Measurements from ENCODE around the gene MINDY2. TPM values are rescaled to one million over a fixed set of nuclear protein-coding genes. Genes with fewer than 3 reads are reported as not detected.

The MINDY2 gene
- total and polyA plus RNA-seq, 2 experiments from 2014 or later: 36.3 to 47.9 TPM

GRCh38 chr15:58788056-58788710 lies 17.1 kb downstream of the MINDY2 start:
- Mint-ChIP-seq H3K36me3 (ENCODE audit: low read depth) (peaks cover 17% of the 10 kb centered on the region), H3K27me3 (ENCODE audit: insufficient read depth, low read depth, poor library complexity) (no peaks in the 10 kb centered on the region), H3K27ac (no peak overlapping the region), H3K9me3 (no peaks in the 10 kb centered on the region), H3K4me3 (no peak overlapping the region), H3K4me1 (no peaks in the 10 kb centered on the region)
- Histone ChIP-seq H3K79me2 (replicated peaks; ENCODE audit: insufficient read depth) (peaks cover 22% of the 10 kb centered on the region; the same call in 1 of the 2 replicates), H3K4me3 (no peak overlapping the region), H3K4me2 (no peak overlapping the region), H4K20me1 (replicated peaks; ENCODE audit: insufficient read depth) (no peaks in the 10 kb centered on the region), H3K27me3 (ENCODE audit: insufficient read depth) (no peaks in the 10 kb centered on the region), H3K27ac (ENCODE audit: low read depth) (0 out of 2 replicates have a peak overlapping the region, but pooled peaks have one; percentile 8), H3K4me1 (ENCODE audit: insufficient read depth) (no peaks in the 10 kb centered on the region), H2AFZ (no peak overlapping the region), H3K36me3 (ENCODE audit: insufficient read depth) (no peaks in the 10 kb centered on the region; the same call in 1 of the 2 replicates), H3F3A (replicated peaks; ENCODE audit: low read depth) (no peaks in the 10 kb centered on the region), H3K9me2 (ENCODE audit: insufficient read depth) (no peaks in the 10 kb centered on the region)
- TF ChIP-seq STAT1 (IDR thresholded peaks at IDR 0.05; ENCODE audit: unreplicated experiment) (no peak), ZNF114 (CRISPR knock-in tag; IDR thresholded peaks at IDR 0.05) (no peak), CREB1 (CRISPR knock-in tag; IDR thresholded peaks at IDR 0.05; ENCODE audit: low read depth) (no peak), ETS1 (IDR thresholded peaks at IDR 0.05) (no peak), JUNB (IDR thresholded peaks at IDR 0.05; ENCODE audit: unreplicated experiment) (no peak), ZNF462 (CRISPR knock-in tag; IDR thresholded peaks at IDR 0.05) (no peak)
- ATAC-seq (no peak), DNase-seq (ENCODE audit: low spot score) (no peak)
